Keratinocyte (primary cell): ENCODE data around the gene SDS.

Source experiments
- CTCF ChIP-seq, 3 experiments: IDR thresholded peaks in 1 of 3; conservative IDR thresholded peaks in 1 of 3; optimal IDR thresholded peaks in 1 of 3; 2 replicates in 2 of 3; 3 replicates in 1 of 3; pipeline versions ENCODE3 to v1.5.1; 2011; ENCODE audit warnings: low read length in 3 of 3, mild to moderate bottlenecking in 3 of 3, moderate library complexity in 2 of 3, control low read depth in 1 of 3, inconsistent platforms in 1 of 3; ENCODE audit not compliant: insufficient read depth in 2 of 3; ENCODE audit errors: extremely low read depth in 1 of 3
- EZH2 ChIP-seq: IDR thresholded peaks from one replicate; pipeline ENCODE4 v1.6.1; 2012; ENCODE audit warnings: inconsistent platforms, mild to moderate bottlenecking, low read length, moderate library complexity

- TF ChIP-seq CTCF (optimal IDR thresholded peaks at IDR 0.05 in 1 of 3, IDR thresholded peaks at IDR 0.05 in 1 of 3, conservative IDR thresholded peaks at IDR 0.05 in 1 of 3; ENCODE audit: extremely low read depth in 1 of 3, insufficient read depth in 2 of 3, low read length in 3 of 3), result no peak
- no peak for TF ChIP-seq EZH2
Observed at GRCh38 chr12:113396828-113397496, 6.7 kb downstream of the SDS start.
